Activated CD4-positive, alpha-beta memory T cell treated with anti-CD3 and anti-CD28 coated beads, Interleukin-2, amount 10 ng/mL, durations not matched to agents 7 days and 5 days (primary cell): ENCODE data around the gene SNPH. TPM values are rescaled to one million over a fixed set of nuclear protein-coding genes. Genes with fewer than 3 reads are reported as not detected.

Source experiments
- CTCF ChIA-PET: fragments of 350-600 bp; sonication (Branson Sonifier 250); formaldehyde crosslinking; loops from one replicate; lab custom pipeline; 2021; ENCODE audit warnings: antibody characterized with exemption, inconsistent platforms; lab: Charles Lee
- POLR2A ChIA-PET: fragments of 350-600 bp; sonication (Branson Sonifier 250); formaldehyde crosslinking; loops from one replicate; lab custom pipeline; 2021; ENCODE audit warnings: antibody characterized with exemption; lab: Charles Lee
- DNase-seq: peaks from one replicate; pipeline ENCODE4 v3.0.0-alpha.2; 2020
- H3K27ac Mint-ChIP-seq: one replicate; pipeline ENCODE4 v1.8.0; 2021; ENCODE audit warnings: mild to moderate bottlenecking, mixed read lengths
- H3K27me3 Mint-ChIP-seq: one replicate; pipeline ENCODE4 v1.8.0; 2021; ENCODE audit warnings: mixed read lengths
- H3K36me3 Mint-ChIP-seq: one replicate; pipeline ENCODE4 v1.8.0; 2021; ENCODE audit warnings: low read depth, mixed read lengths
- H3K4me1 Mint-ChIP-seq: one replicate; pipeline ENCODE4 v1.8.0; 2021; ENCODE audit warnings: mixed read lengths
- H3K4me3 Mint-ChIP-seq: one replicate; pipeline ENCODE4 v1.8.0; 2021; ENCODE audit warnings: mild to moderate bottlenecking, mixed read lengths
- H3K9me3 Mint-ChIP-seq: one replicate; pipeline ENCODE4 v1.8.0; 2021; ENCODE audit warnings: mixed read lengths
- total RNA-seq, 2 experiments: library from RNA; stranded (reverse); gene quantifications; one replicate each; pipeline ENCODE4 v1.2.3, GENCODE V29; 2021

SNPH gene
- total RNA-seq, 2 experiments from 2014 or later = 2.9 to 3.0 TPM

GRCh38 chr20:1297486-1297885, 31.4 kb downstream of the SNPH start:
- Mint-ChIP-seq H3K4me3 (no peak overlapping the region), H3K27ac (no peak overlapping the region), H3K9me3 (no peaks in the 10 kb centered on the region)

GRCh38 chr20:1298166-1298565, 32.1 kb downstream of the SNPH start:
- H3K27me3 Mint-ChIP-seq = no peaks in the 10 kb centered on the region
- no peaks in the 10 kb centered on the region for H3K36me3 Mint-ChIP-seq
- no peak overlapping the region for H3K4me3 Mint-ChIP-seq
- H3K4me1 Mint-ChIP-seq = peaks cover 21% of the 10 kb centered on the region
- ChIA-PET CTCF (interaction anchor here (1.0 to 1.1 kb wide), 2 partner anchors 15 to 18 kb away, joined by 3 read pairs; no protein-coding TSS in a partner anchor), POLR2A (no interaction called here)
- no peak overlapping the region for H3K27ac Mint-ChIP-seq
- H3K9me3 Mint-ChIP-seq = no peaks in the 10 kb centered on the region
- DNase-seq = no peak

More at GRCh38 chr20:1297486-1297885, 31.4 kb downstream of the SNPH start:
- Mint-ChIP-seq H3K4me1 (peaks cover 21% of the 10 kb centered on the region), H3K36me3 (no peaks in the 10 kb centered on the region), H3K27me3 (no peaks in the 10 kb centered on the region)
- ChIA-PET POLR2A (no interaction called here), CTCF (no interaction called here)
- DNase-seq = no peak

GRCh38 chr20:1298888-1299511, 32.9 kb downstream of the SNPH start:
- Mint-ChIP-seq H3K27ac (no peak overlapping the region), H3K36me3 (no peaks in the 10 kb centered on the region), H3K4me3 (no peak overlapping the region), H3K27me3 (no peaks in the 10 kb centered on the region), H3K9me3 (no peaks in the 10 kb centered on the region), H3K4me1 (peaks cover 21% of the 10 kb centered on the region)
- DNase-seq = no peak
- ChIA-PET POLR2A (interaction anchor here (0.6 kb wide), 1 partner anchor 26 kb away, joined by 3 read pairs; no protein-coding TSS in a partner anchor), CTCF (interaction anchor here (0.7 to 1.1 kb wide), 3 partner anchors 14 to 176 kb away, joined by 3 read pairs; no protein-coding TSS in a partner anchor)

- Mint-ChIP-seq H3K4me1 (peaks cover 21% of the 10 kb centered on the region), H3K27ac (no peak overlapping the region), H3K36me3 (no peaks in the 10 kb centered on the region), H3K27me3 (no peaks in the 10 kb centered on the region), H3K9me3 (no peaks in the 10 kb centered on the region), H3K4me3 (no peak overlapping the region)
- peak; percentile 47 for DNase-seq
- POLR2A ChIA-PET = interaction anchor here (2.1 kb wide), 1 partner anchor 13 kb away, joined by 7 read pairs; no protein-coding TSS in a partner anchor
- CTCF ChIA-PET = no interaction called here
Observed at GRCh38 chr20:1299522-1299921, 33.4 kb downstream of the SNPH start.

- no peak overlapping the region for H3K4me3 Mint-ChIP-seq
- peak overlapping the region; percentile 58 for H3K27ac Mint-ChIP-seq
- no peaks in the 10 kb centered on the region for H3K9me3 Mint-ChIP-seq
- peaks cover 21% of the 10 kb centered on the region for H3K4me1 Mint-ChIP-seq
- POLR2A ChIA-PET = interaction anchor here (0.8 to 2.1 kb wide), 10 partner anchors 13 to 167 kb away, joined by 3 to 8 read pairs (median 4); partner anchors contain the start of gene SNPH
- CTCF ChIA-PET = interaction anchor here (0.8 to 1.8 kb wide), 13 partner anchors 10 to 477 kb away, joined by 3 to 10 read pairs (median 6); partner anchors contain the start of gene NSFL1C
- H3K36me3 Mint-ChIP-seq = no peaks in the 10 kb centered on the region
- DNase-seq = no peak
- H3K27me3 Mint-ChIP-seq = no peaks in the 10 kb centered on the region
Observed at GRCh38 chr20:1300083-1300840, 34.2 kb downstream of the SNPH start.

- peak; percentile 77 for DNase-seq
- Mint-ChIP-seq H3K27ac (peak overlapping the region; percentile 58), H3K36me3 (no peaks in the 10 kb centered on the region), H3K9me3 (no peaks in the 10 kb centered on the region), H3K4me3 (peak overlapping the region; percentile 13), H3K4me1 (peaks cover 21% of the 10 kb centered on the region), H3K27me3 (no peaks in the 10 kb centered on the region)
- ChIA-PET CTCF (interaction anchor here (0.8 to 1.8 kb wide), 17 partner anchors 9 to 476 kb away, joined by 3 to 10 read pairs (median 5); partner anchors contain the start of genes NSFL1C and RAD21L1), POLR2A (interaction anchor here (0.8 to 2.1 kb wide), 10 partner anchors 14 to 166 kb away, joined by 3 to 8 read pairs (median 4); partner anchors contain the start of gene SNPH)
Observed at GRCh38 chr20:1301031-1301529, 35.0 kb downstream of the SNPH start.

GRCh38 chr20:1302685-1303541, 36.8 kb downstream of the SNPH start:
- H3K27ac Mint-ChIP-seq = no peak overlapping the region
- H3K4me1 Mint-ChIP-seq = peaks cover 21% of the 10 kb centered on the region
- peak; percentile 38 for DNase-seq
- ChIA-PET POLR2A (no interaction called here), CTCF (interaction anchor here (0.7 kb wide), 1 partner anchor 10 kb away, joined by 3 read pairs; no protein-coding TSS in a partner anchor)
- H3K4me3 Mint-ChIP-seq = no peak overlapping the region
- no peaks in the 10 kb centered on the region for H3K36me3 Mint-ChIP-seq
- no peaks in the 10 kb centered on the region for H3K27me3 Mint-ChIP-seq
- H3K9me3 Mint-ChIP-seq = no peaks in the 10 kb centered on the region

GRCh38 chr20:1304710-1305515, 38.8 kb downstream of the SNPH start:
- ChIA-PET POLR2A (no interaction called here), CTCF (no interaction called here)
- Mint-ChIP-seq H3K4me1 (peaks cover 16% of the 10 kb centered on the region), H3K36me3 (no peaks in the 10 kb centered on the region), H3K27ac (no peak overlapping the region), H3K27me3 (no peaks in the 10 kb centered on the region), H3K4me3 (no peak overlapping the region), H3K9me3 (no peaks in the 10 kb centered on the region)
- DNase-seq = no peak

- DNase-seq = no peak
- Mint-ChIP-seq H3K27me3 (no peaks in the 10 kb centered on the region), H3K27ac (no peak overlapping the region), H3K36me3 (no peaks in the 10 kb centered on the region), H3K4me3 (no peak overlapping the region), H3K4me1 (peaks cover 8% of the 10 kb centered on the region), H3K9me3 (no peaks in the 10 kb centered on the region)
- ChIA-PET CTCF (no interaction called here), POLR2A (no interaction called here)
Observed at GRCh38 chr20:1305712-1306111, 39.6 kb downstream of the SNPH start.

- POLR2A ChIA-PET = no interaction called here
- CTCF ChIA-PET = interaction anchor here (1.2 kb wide), 1 partner anchor 130 kb away, joined by 3 read pairs; no protein-coding TSS in a partner anchor
- H3K27me3 Mint-ChIP-seq = no peaks in the 10 kb centered on the region
- H3K4me3 Mint-ChIP-seq = no peak overlapping the region
- DNase-seq = no peak
- no peak overlapping the region for H3K27ac Mint-ChIP-seq
- no peaks in the 10 kb centered on the region for H3K4me1 Mint-ChIP-seq
- H3K36me3 Mint-ChIP-seq = no peaks in the 10 kb centered on the region
- H3K9me3 Mint-ChIP-seq = no peaks in the 10 kb centered on the region
Observed at GRCh38 chr20:1306316-1307135, 40.4 kb downstream of the SNPH start.

- no peak overlapping the region for H3K27ac Mint-ChIP-seq
- H3K36me3 Mint-ChIP-seq = no peaks in the 10 kb centered on the region
- DNase-seq = no peak
- H3K4me3 Mint-ChIP-seq = no peak overlapping the region
- ChIA-PET CTCF (interaction anchor here (1.2 kb wide), 1 partner anchor 129 kb away, joined by 3 read pairs; no protein-coding TSS in a partner anchor), POLR2A (no interaction called here)
- no peaks in the 10 kb centered on the region for H3K27me3 Mint-ChIP-seq
- no peaks in the 10 kb centered on the region for H3K4me1 Mint-ChIP-seq
- no peaks in the 10 kb centered on the region for H3K9me3 Mint-ChIP-seq
Observed at GRCh38 chr20:1307171-1307570, 41.1 kb downstream of the SNPH start.
